Measurements from ENCODE around the gene MAPK8IP2. TPM values are rescaled to one million over a fixed set of nuclear protein-coding genes. Genes with fewer than 3 reads are reported as not detected.

The MAPK8IP2 gene
- total RNA-seq, 4 donors from 2014 or later = 3.0 to 6.1 (median 4.8) TPM

DNA sequence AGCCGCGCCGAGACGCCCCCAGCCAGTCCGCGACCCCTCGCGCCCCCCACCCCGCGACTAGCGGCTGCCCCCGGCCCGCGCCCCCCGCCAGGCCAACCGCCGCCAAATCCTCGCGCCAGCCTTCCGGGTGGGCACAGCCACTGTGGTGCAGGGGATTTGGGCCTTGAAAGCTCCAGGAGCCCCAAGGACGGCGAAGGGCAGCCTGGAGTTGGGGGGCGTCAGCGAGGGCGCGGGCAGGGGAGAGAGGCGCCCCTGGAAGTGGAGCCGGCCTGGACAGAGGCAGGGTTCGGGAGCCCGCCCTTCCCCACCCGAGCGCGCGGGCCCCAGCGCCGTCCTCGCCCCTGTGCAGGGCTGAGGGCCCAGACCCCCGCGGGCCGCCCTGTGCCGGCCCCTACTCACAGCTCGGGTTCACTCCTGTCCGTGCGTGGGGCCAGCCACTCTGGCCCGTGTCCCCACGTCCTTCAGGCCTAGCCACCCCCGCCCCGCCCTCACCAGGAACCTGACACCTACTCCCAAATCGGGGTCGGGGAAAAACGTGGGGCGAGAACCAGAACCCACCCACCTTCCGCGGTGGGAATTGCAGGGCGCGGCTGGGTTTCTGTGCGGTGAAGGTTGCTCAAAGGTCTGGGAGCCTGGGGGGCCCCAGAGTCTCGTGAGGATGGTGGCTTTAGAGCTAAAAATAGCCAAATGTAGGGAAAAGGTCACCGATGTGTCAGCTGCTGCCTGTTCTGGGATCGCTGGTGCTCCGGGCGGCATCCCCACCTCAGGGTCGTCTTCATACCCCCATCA is 22.4 kb upstream of the MAPK8IP2 start, which contains the start of gene CPT1B:
TSS of gene CPT1B (minus strand) at position 441 of the 789 bp plus-strand sequence. CDS start 512 bp downstream, outside the sequence.
- Histone ChIP-seq H3K27me3 (peaks cover 0 to 15% of the 10 kb centered on the region in 2 donors), H3K4me3 (no peak within 1 kb of the TSS), H3K36me3 (peaks cover 0 to 60% (median 0%) of the 10 kb centered on the region in 3 donors), H3K27ac (peak within 1 kb of the TSS; percentile 50 to 78 (median 54)), H3K9me3 (no peaks in the 10 kb centered on the region), H3K4me1 (peaks cover 0 to 34% (median 11%) of the 10 kb centered on the region in 4 donors)
- no peak for DNase-seq (ENCODE audit: low spot score in 2 of 2)
- 21 to 26% methylated on average over 24 to 43 of the region's 63 CpGs for WGBS, 2 donors
- TF ChIP-seq, protein P1, sequence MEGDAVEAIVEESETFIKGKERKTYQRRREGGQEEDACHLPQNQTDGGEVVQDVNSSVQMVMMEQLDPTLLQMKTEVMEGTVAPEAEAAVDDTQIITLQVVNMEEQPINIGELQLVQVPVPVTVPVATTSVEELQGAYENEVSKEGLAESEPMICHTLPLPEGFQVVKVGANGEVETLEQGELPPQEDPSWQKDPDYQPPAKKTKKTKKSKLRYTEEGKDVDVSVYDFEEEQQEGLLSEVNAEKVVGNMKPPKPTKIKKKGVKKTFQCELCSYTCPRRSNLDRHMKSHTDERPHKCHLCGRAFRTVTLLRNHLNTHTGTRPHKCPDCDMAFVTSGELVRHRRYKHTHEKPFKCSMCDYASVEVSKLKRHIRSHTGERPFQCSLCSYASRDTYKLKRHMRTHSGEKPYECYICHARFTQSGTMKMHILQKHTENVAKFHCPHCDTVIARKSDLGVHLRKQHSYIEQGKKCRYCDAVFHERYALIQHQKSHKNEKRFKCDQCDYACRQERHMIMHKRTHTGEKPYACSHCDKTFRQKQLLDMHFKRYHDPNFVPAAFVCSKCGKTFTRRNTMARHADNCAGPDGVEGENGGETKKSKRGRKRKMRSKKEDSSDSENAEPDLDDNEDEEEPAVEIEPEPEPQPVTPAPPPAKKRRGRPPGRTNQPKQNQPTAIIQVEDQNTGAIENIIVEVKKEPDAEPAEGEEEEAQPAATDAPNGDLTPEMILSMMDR (IDR thresholded peaks at IDR 0.05) = no peak
- no peak for TF ChIP-seq EP300 (IDR thresholded peaks at IDR 0.05)
- TF ChIP-seq POLR2A (IDR thresholded peaks at IDR 0.05) = no peak

DNA sequence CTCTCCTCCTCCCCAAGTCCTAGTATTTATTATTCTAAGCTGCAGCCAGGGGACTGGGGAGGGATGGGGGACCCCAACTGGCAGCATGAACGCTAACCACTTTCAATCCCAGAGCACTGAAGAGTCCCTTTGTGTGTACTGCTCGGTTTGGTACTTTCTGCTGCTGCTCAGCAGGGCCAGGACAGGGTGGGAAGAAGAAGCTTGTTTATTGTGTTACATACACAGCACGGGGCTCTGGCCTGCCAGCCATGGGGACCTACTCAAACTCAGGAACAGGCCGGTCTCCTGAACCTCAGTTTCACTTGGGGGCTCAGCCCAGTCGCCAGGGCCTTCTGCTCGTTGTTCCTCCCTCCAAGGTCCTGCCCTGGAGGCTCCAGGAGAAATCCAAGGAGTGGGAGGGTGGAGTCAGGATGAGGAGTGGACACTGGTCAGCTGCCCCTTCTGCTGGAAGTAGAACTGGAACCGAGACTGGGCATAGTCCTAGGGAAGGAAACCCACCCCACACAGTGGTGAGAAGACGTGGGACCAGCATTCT is 21.8 kb upstream of the MAPK8IP2 start:
- peaks cover 0 to 53% (median 0%) of the 10 kb centered on the region in 3 donors for H3K36me3 ChIP-seq
- H3K9me3 ChIP-seq = no peaks in the 10 kb centered on the region
- H3K4me3 ChIP-seq = no peak overlapping the region
- no peak for DNase-seq (ENCODE audit: low spot score in 2 of 2)
- peaks cover 0 to 15% of the 10 kb centered on the region in 2 donors for H3K27me3 ChIP-seq
- TF ChIP-seq, protein P1 (IDR thresholded peaks at IDR 0.05) = no peak
- TF ChIP-seq EP300 (IDR thresholded peaks at IDR 0.05) (no peak), POLR2A (IDR thresholded peaks at IDR 0.05) (peak in 1 of 2 donors; percentile 25)
- peak overlapping the region; percentile 50 to 78 (median 54) for H3K27ac ChIP-seq
- H3K4me1 ChIP-seq = peaks cover 0 to 41% (median 17%) of the 10 kb centered on the region in 4 donors
- 21 to 47% methylated on average over 6 to 8 of the region's 8 CpGs for WGBS, 2 donors

DNA sequence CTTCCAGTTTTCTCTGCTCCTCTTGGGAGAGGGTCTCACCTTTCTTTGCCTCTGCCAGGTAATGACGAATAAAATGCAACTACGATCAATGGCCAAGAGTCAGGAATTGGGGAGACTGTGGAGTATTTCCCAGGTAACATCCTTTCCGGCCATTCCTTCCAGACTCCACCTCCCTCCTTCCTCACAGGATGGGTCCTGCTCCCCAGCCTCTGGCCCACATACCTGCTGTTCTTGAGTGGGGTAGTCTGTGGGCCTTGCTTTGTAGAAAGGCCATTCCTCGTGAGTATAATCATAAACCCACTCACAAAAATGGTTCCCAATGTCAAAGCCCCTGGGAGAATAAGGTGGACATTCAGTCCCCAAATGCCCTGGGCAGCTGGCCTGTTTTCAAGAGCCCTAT is 20.8 kb upstream of the MAPK8IP2 start:
- no peak overlapping the region for H3K4me3 ChIP-seq
- WGBS, 2 donors = 93 to 95% methylated on average over 4 of the region's 4 CpGs
- no peak for DNase-seq (ENCODE audit: low spot score in 2 of 2)
- TF ChIP-seq, protein P1 (IDR thresholded peaks at IDR 0.05) = no peak
- TF ChIP-seq POLR2A (IDR thresholded peaks at IDR 0.05) (no peak), EP300 (IDR thresholded peaks at IDR 0.05) (no peak)
- H3K9me3 ChIP-seq = no peaks in the 10 kb centered on the region
- peak overlapping the region in 2 of 4 donors; percentile 58 to 78 for H3K27ac ChIP-seq
- peaks cover 0 to 42% (median 17%) of the 10 kb centered on the region in 4 donors for H3K4me1 ChIP-seq
- H3K36me3 ChIP-seq = peaks cover 0 to 44% (median 0%) of the 10 kb centered on the region in 3 donors
- peaks cover 0 to 15% of the 10 kb centered on the region in 2 donors for H3K27me3 ChIP-seq

DNA sequence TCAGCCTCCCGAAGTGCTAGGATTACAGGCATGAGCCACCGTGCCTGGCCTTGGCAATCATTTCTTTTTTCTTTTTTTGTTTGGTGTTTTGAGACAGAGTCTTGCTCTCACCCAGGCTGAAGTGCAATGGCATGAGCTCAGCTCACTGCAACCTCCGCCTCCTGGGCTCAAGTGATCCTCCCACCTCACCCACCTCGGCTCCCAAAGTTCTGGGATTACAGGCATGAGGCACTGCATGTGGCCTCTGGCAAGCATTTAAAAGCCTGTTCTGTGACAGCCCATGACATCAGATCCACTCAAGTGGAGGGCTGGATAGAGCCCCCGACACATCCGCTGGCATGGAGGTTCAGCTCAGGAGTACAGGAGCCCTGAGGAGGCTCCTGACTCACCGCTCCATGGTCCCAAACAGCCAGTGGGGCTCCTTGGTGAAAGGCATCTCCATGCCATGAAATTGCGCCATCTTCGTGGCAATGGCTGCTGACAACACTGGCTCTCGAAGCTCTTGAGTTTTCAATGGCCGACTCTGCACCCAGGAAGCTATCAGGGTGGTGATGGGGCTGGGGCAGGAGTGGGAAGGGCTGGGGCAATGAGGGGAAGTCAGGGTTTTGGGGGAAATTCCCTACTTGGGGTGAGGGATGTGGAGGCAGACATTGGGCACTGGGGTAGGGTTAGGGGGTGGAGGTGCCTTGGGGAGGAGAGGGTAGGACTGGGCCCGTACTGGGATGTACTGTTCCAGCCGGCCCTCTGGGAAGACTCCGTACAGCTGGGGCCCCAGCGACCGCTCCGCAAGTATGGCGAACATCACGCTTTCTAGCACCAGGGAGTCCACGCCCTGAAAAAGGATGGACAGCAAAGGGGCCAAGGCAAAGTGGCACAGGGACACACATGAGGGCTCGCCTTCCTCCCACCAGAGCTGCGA is 19.3 kb upstream of the MAPK8IP2 start:
- peak overlapping the region; percentile 48 to 91 (median 88) for H3K4me3 ChIP-seq
- DNase-seq (ENCODE audit: low spot score in 2 of 2) = no peak
- TF ChIP-seq POLR2A (IDR thresholded peaks at IDR 0.05) (no peak), EP300 (IDR thresholded peaks at IDR 0.05) (no peak)
- TF ChIP-seq, protein P1 (IDR thresholded peaks at IDR 0.05) = no peak
- 89 to 92% methylated on average over 21 to 22 of the region's 22 CpGs for WGBS, 2 donors
- peaks cover 0 to 15% of the 10 kb centered on the region in 2 donors for H3K27me3 ChIP-seq
- H3K4me1 ChIP-seq = peaks cover 0 to 42% (median 17%) of the 10 kb centered on the region in 4 donors
- peak overlapping the region in 3 of 4 donors; percentile 92 to 99 (median 97) for H3K27ac ChIP-seq
- H3K9me3 ChIP-seq = no peaks in the 10 kb centered on the region
- peaks cover 0 to 39% (median 0%) of the 10 kb centered on the region in 3 donors for H3K36me3 ChIP-seq
